Neural cell (in vitro differentiated cells): ENCODE data around the gene PHKG1. TPM values are rescaled to one million over a fixed set of nuclear protein-coding genes. Genes with fewer than 3 reads are reported as not detected.

ENCODE experiments used
- H2AFZ ChIP-seq: fragments of 200-600, 300-800 bp; sonication (generic), shearing (Covaris generic); 2 replicates; pipeline ENCODE4 v1.6.0; 2014; ENCODE audit warnings: low read depth, mild to moderate bottlenecking, antibody characterized with exemption, low read length, moderate library complexity
- H3F3A ChIP-seq: fragments of 200-600 bp; shearing (Covaris generic); 2 replicates; pipeline ENCODE4 v1.6.1; 2016; ENCODE audit warnings: mild to moderate bottlenecking, moderate library complexity, mixed read lengths, antibody characterized with exemption, low read length; ENCODE audit not compliant: insufficient read depth, poor library complexity, severe bottlenecking
- H3K27ac ChIP-seq: fragments of 200-600, 300-800 bp; sonication (generic), shearing (Covaris generic); 2 replicates; pipeline ENCODE4 v1.5.1; 2014; ENCODE audit warnings: mild to moderate bottlenecking, low read length, moderate library complexity
- H3K27me3 ChIP-seq: fragments of 300-800, 200-600 bp; sonication (generic), shearing (Covaris generic); 2 replicates; pipeline ENCODE4 v1.6.0; 2014; ENCODE audit warnings: mild to moderate bottlenecking, low read depth, low read length, moderate library complexity; ENCODE audit not compliant: insufficient read depth
- H3K36me3 ChIP-seq: fragments of 300-800, 200-600 bp; sonication (generic), shearing (Covaris generic); 2 replicates; pipeline ENCODE4 v1.5.1; 2014; ENCODE audit warnings: mild to moderate bottlenecking, antibody characterized with exemption, low read length, moderate library complexity; ENCODE audit not compliant: insufficient read depth
- H3K4me2 ChIP-seq: fragments of 300-800, 200-600 bp; sonication (generic), shearing (Covaris generic); 2 replicates; pipeline ENCODE4 v1.6.0; 2014; ENCODE audit warnings: mild to moderate bottlenecking, low read length
- H3K4me3 ChIP-seq: fragments of 300-800, 200-600 bp; sonication (generic), shearing (Covaris generic); 2 replicates; pipeline ENCODE4 v1.5.1; 2014; ENCODE audit warnings: mild to moderate bottlenecking, low read length, moderate library complexity
- H3K79me2 ChIP-seq: fragments of 200-600 bp; shearing (Covaris generic); replicated peaks from 2 replicates; pipeline ENCODE4 v1.6.0; 2014; ENCODE audit warnings: mild to moderate bottlenecking, low read length, moderate library complexity; ENCODE audit not compliant: insufficient read depth
- H3K9ac ChIP-seq: fragments of 300-800, 200-600 bp; sonication (generic), shearing (Covaris generic); 2 replicates; pipeline ENCODE4 v1.6.1; 2016; ENCODE audit warnings: mild to moderate bottlenecking, low read length, mixed read lengths
- H3K9me2 ChIP-seq: fragments of 200-600 bp; shearing (Covaris generic); 2 replicates; pipeline ENCODE4 v1.6.1; 2016; ENCODE audit warnings: mild to moderate bottlenecking, low read length, mixed read lengths; ENCODE audit not compliant: insufficient read depth
- H3K9me3 ChIP-seq: fragments of 200-600, 300-800 bp; sonication (generic), shearing (Covaris generic); 2 replicates; pipeline ENCODE4 v1.6.1; 2016; ENCODE audit warnings: mild to moderate bottlenecking, mixed run types, low read length, moderate library complexity, mixed read lengths
- H4K20me1 ChIP-seq: fragments of 200-600 bp; shearing (Covaris generic); 2 replicates; pipeline ENCODE4 v1.6.1; 2016; ENCODE audit warnings: mild to moderate bottlenecking, mixed run types; ENCODE audit not compliant: insufficient read depth
- CTCF ChIP-seq: fragments of 450-650 bp; IDR thresholded peaks from 2 replicates; pipeline ENCODE4 v1.5.1; 2014; ENCODE audit warnings: antibody characterized with exemption, mild to moderate bottlenecking, moderate library complexity; ENCODE audit not compliant: poor library complexity, severe bottlenecking
- EP300 ChIP-seq: fragments of 450-650 bp; conservative IDR thresholded peaks from 2 replicates; pipeline ENCODE4 v1.6.1; 2014; ENCODE audit warnings: antibody characterized with exemption, mild to moderate bottlenecking, moderate library complexity; ENCODE audit not compliant: poor library complexity, severe bottlenecking
- EZH2 ChIP-seq: fragments of 200-600, 300-800 bp; shearing (Covaris generic), sonication (generic); IDR thresholded peaks from 2 replicates; pipeline ENCODE4 v1.6.1; 2014; ENCODE audit warnings: antibody characterized with exemption, low read length, borderline replicate concordance, mild to moderate bottlenecking; ENCODE audit not compliant: insufficient read depth, poor library complexity, severe bottlenecking
- MXI1 ChIP-seq: fragments of 450-650 bp; conservative IDR thresholded peaks from 2 replicates; pipeline ENCODE4 v1.6.1; 2014; ENCODE audit warnings: antibody characterized with exemption, mild to moderate bottlenecking; ENCODE audit not compliant: poor library complexity, severe bottlenecking
- POLR2AphosphoS5 ChIP-seq: IDR thresholded peaks from 2 replicates; pipeline ENCODE4 v1.6.1; 2012
- RAD21 ChIP-seq: fragments of 450-650 bp; conservative IDR thresholded peaks from 2 replicates; pipeline ENCODE4 v1.6.1; 2014; ENCODE audit warnings: antibody characterized with exemption, mild to moderate bottlenecking, moderate library complexity
- REST ChIP-seq: IDR thresholded peaks from 2 replicates; pipeline ENCODE4 v1.6.1; 2012; ENCODE audit warnings: borderline replicate concordance
- SMC3 ChIP-seq: fragments of 450-650 bp; conservative IDR thresholded peaks from 2 replicates; pipeline ENCODE4 v1.6.1; 2014; ENCODE audit warnings: antibody characterized with exemption, mild to moderate bottlenecking, moderate library complexity; ENCODE audit not compliant: poor library complexity
- TAF1 ChIP-seq: IDR thresholded peaks from 2 replicates; pipeline ENCODE4 v1.6.1; 2012; ENCODE audit warnings: low read depth
- polyA plus RNA-seq: library from polyadenylated mRNA; depleted of rRNA; stranded (reverse); fragments of >200 nt; gene quantifications from 2 replicates; pipeline ENCODE4 v1.2.3, GENCODE V29; 2014

Gene PHKG1
- polyA plus RNA-seq, 1 donor from 2014 or later, result 2.6 TPM

DNA sequence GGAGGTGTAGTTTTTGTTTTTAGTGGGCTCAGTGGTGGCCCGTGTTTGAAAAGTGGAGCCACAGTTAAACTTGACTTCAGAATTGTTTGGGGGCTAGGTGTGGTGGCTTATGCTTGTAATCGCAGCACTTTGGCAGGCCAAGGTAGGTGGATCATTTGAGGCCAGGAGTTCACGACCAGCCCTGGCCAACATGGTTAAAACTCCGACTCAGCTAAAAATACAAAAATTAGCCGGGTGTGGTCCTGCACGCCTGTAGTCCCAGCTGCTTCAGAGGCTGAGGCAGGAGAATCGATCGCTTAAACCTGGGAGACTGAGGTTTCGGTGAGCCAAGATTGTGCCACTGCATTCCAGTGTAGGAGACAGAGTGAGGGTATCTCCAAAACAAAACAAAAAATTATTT, 39.4 kb downstream of the PHKG1 start:
- Histone ChIP-seq H3K4me3 (peak overlapping the region; percentile 79), H3K27ac (no peak overlapping the region), H2AFZ (no peak overlapping the region), H3K79me2 (peaks cover 29% of the 10 kb centered on the region), H3K9ac (no peak overlapping the region), H4K20me1 (no peaks in the 10 kb centered on the region), H3K9me2 (no peaks in the 10 kb centered on the region), H3F3A (peaks cover 3% of the 10 kb centered on the region), H3K27me3 (no peaks in the 10 kb centered on the region), H3K4me2 (no peak overlapping the region), H3K36me3 (peaks cover 12% of the 10 kb centered on the region), H3K9me3 (no peaks in the 10 kb centered on the region)
- TF ChIP-seq EP300 (no peak), RAD21 (no peak), TAF1 (no peak), SMC3 (no peak), EZH2 (no peak), REST (no peak), CTCF (no peak), POLR2AphosphoS5 (no peak), MXI1 (no peak)

DNA sequence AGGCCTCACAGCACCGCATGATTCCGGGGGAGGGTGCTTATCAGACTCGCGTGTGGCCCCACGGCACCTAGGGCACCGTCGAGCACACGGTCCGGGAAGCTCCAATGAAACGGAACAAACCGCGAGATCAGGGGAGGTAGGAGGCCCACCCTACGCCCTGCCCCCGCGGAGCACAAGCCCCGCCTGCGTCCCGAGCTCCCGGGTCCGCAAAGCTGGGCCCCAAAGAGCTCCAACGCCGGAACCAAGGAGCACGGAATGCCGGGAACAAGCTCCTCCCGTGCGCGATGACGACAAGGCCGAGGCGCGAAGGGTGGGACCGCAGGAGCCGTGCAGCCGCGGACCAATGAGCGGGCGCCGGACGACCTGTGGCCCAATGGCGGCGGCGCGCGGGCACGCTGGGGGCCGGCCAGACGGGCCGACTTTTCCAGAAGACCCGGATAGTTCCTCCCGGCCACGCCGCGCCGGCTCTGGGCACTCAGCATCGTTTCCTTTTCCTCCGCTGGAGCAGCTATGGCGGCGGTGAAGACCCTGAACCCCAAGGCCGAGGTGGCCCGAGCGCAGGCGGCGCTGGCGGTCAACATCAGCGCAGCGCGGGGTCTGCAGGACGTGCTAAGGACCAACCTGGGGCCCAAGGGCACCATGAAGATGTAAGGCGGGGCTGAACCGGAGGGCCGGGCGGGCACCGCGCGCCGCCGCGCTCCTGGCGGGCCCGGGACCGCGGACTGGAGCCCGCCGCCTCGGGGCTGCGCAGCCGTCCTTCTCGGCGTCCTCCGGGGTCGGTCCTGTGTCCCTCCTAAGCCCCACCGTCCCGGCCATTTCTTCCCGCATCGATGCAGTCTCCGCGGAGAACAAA, 41.2 kb downstream of the PHKG1 start, which contains the start of the genes CCT6A and PSPH:
Gene CCT6A (plus strand): TSS at position 427 of the 853 bp plus-strand sequence. CDS start 84 bp downstream, at position 511.
Gene PSPH (minus strand): TSS at position 106 of the 853 bp plus-strand sequence. CDS start 30,232 bp downstream, outside the sequence.
- Histone ChIP-seq H2AFZ (peak within 1 kb of the TSS; percentile 98), H3K36me3 (peaks cover 7% of the 10 kb centered on the region), H3F3A (peaks cover 3% of the 10 kb centered on the region), H3K4me3 (peak within 1 kb of the TSS; percentile 79), H3K9ac (peak within 1 kb of the TSS; percentile 96), H3K9me3 (no peaks in the 10 kb centered on the region), H3K4me2 (peak within 1 kb of the TSS; percentile 96), H3K27me3 (no peaks in the 10 kb centered on the region), H4K20me1 (no peaks in the 10 kb centered on the region), H3K79me2 (peaks cover 29% of the 10 kb centered on the region), H3K9me2 (no peaks in the 10 kb centered on the region), H3K27ac (peak within 1 kb of the TSS; percentile 96)
- TF ChIP-seq POLR2AphosphoS5, result peak; percentile 88
- peak; percentile 84 for TF ChIP-seq REST
- TF ChIP-seq RAD21, result no peak
- TF ChIP-seq TAF1, result peak; percentile 66
- peak; percentile 44 for TF ChIP-seq EP300
- TF ChIP-seq MXI1, result peak; percentile 95
- no peak for TF ChIP-seq EZH2
- peak; percentile 15 for TF ChIP-seq SMC3
- no peak for TF ChIP-seq CTCF
